BE2C (cell line): ENCODE measurements around the gene DOHH.
A peak's percentile ranks its signal among the peaks of the same experiment; 100 is the strongest.

Experiments used
- DNase-seq: peaks from one replicate; pipeline ENCODE4 v3.0.0-alpha.2; 2020
- H3K27me3 ChIP-seq: fragments of 250-450 bp; sonication (Bioruptor Pico); 2 replicates; pipeline ENCODE4 v1.5.1; 2020; ENCODE audit warnings: mild to moderate bottlenecking
- H3K36me3 ChIP-seq: fragments of 250-450 bp; sonication (Bioruptor Pico); 2 replicates; pipeline ENCODE4 v1.5.1; 2020; ENCODE audit warnings: mild to moderate bottlenecking
- H3K4me1 ChIP-seq: fragments of 250-450 bp; sonication (Bioruptor Pico); 2 replicates; pipeline ENCODE4 v1.5.1; 2020
- H3K4me3 ChIP-seq: 2 replicates; pipeline ENCODE4 v1.5.1; 2011; ENCODE audit warnings: low read depth, low read length
- H3K9me3 ChIP-seq: fragments of 250-450 bp; sonication (Bioruptor Pico); 2 replicates; pipeline ENCODE4 v1.5.1; 2020
- CTCF ChIP-seq: IDR thresholded peaks from 2 replicates; pipeline ENCODE4 v1.5.1; 2012; ENCODE audit warnings: mild to moderate bottlenecking, low read depth, low read length

DOHH gene

GRCh38 chr19:3522421-3523360 is 22.2 kb upstream of the DOHH start:
- Histone ChIP-seq H3K9me3 (no peaks in the 10 kb centered on the region), H3K36me3 (peaks cover 33% of the 10 kb centered on the region), H3K4me1 (peaks cover 15% of the 10 kb centered on the region), H3K27me3 (no peaks in the 10 kb centered on the region), H3K4me3 (no peak overlapping the region)
- TF ChIP-seq CTCF, result no peak
- no peak for DNase-seq

- Histone ChIP-seq H3K36me3 (peaks cover 24% of the 10 kb centered on the region), H3K9me3 (no peaks in the 10 kb centered on the region), H3K4me3 (no peak overlapping the region), H3K4me1 (peaks cover 15% of the 10 kb centered on the region), H3K27me3 (no peaks in the 10 kb centered on the region)
- TF ChIP-seq CTCF, result no peak
- DNase-seq, result no peak
Measured at GRCh38 chr19:3521104-3521445, 20.6 kb upstream of the DOHH start.

- no peak overlapping the region for H3K4me3 ChIP-seq
- H3K9me3 ChIP-seq, result no peaks in the 10 kb centered on the region
- peak; percentile 50 for TF ChIP-seq CTCF
- peaks cover 15% of the 10 kb centered on the region for H3K4me1 ChIP-seq
- DNase-seq, result peak; percentile 85
- H3K36me3 ChIP-seq, result peaks cover 20% of the 10 kb centered on the region
- no peaks in the 10 kb centered on the region for H3K27me3 ChIP-seq
Measured at GRCh38 chr19:3520166-3521103, 20.0 kb upstream of the DOHH start.

GRCh38 chr19:3519126-3519525 is 18.7 kb upstream of the DOHH start:
- DNase-seq, result no peak
- H3K9me3 ChIP-seq, result no peaks in the 10 kb centered on the region
- no peak overlapping the region for H3K4me3 ChIP-seq
- peaks cover 15% of the 10 kb centered on the region for H3K4me1 ChIP-seq
- no peaks in the 10 kb centered on the region for H3K27me3 ChIP-seq
- no peak for TF ChIP-seq CTCF
- H3K36me3 ChIP-seq, result peaks cover 15% of the 10 kb centered on the region

- Histone ChIP-seq H3K4me3 (no peak overlapping the region), H3K27me3 (no peaks in the 10 kb centered on the region), H3K9me3 (no peaks in the 10 kb centered on the region), H3K4me1 (peaks cover 15% of the 10 kb centered on the region), H3K36me3 (peaks cover 15% of the 10 kb centered on the region)
- no peak for TF ChIP-seq CTCF
- no peak for DNase-seq
Measured at GRCh38 chr19:3518659-3519058, 18.2 kb upstream of the DOHH start.
